K562 (cell line): ENCODE measurements around the gene MRPL2. TPM values are rescaled to one million over a fixed set of nuclear protein-coding genes. Genes with fewer than 3 reads are reported as not detected.
A peak's percentile ranks its signal among the peaks of the same experiment; 100 is the strongest.

ENCODE experiments used
- ATAC-seq: fragments of 200-7000 bp; cut with Tn5 transposase; 3 replicates; pipeline ENCODE4 v1.9.1; 2020; ENCODE audit warnings: moderate library complexity
- BruUV-seq: library from RNA; stranded (reverse); fragments of 400-500 nt; replicated peaks from 2 replicates; lab custom pipeline; 2021; lab: Mats Ljungman, UMichigan
- CTCF ChIA-PET: fragments of 300-600 bp; formaldehyde crosslinking; extraction: SDS; loops from one replicate; lab custom pipeline; 2021; ENCODE audit warnings: low intra/inter-chr PET ratio; lab: Yijun Ruan, JAX
- POLR2A ChIA-PET: fragments of 300-600, 350-650 bp; sonication (Branson Sonifier 250); formaldehyde crosslinking; extraction: SDS; loops from one replicate; lab custom pipeline; 2021; ENCODE audit warnings: antibody characterized with exemption, inconsistent platforms; lab: Yijun Ruan, JAX
- DNase-seq, 4 experiments: peaks; one replicate each; pipeline versions ENCODE4 v3.0.0 to v3.0.0-alpha.2; 2011 to 2018; ENCODE audit warnings: low spot score in 3 of 4, mixed read lengths in 3 of 4; ENCODE audit errors: extremely low read depth in 1 of 4
- FAIRE-seq: peaks from 2 replicates; lab custom pipeline; 2011; peaks lifted over from hg19 to GRCh38; lab: Jason Lieb, UNC
- H2AFZ ChIP-seq: 2 replicates; pipeline ENCODE4 v1.6.0; 2011; ENCODE audit warnings: low read depth, low read length, control low read depth, inconsistent platforms
- H3K27ac ChIP-seq: fragments of 200-600 bp; 3 replicates; pipeline ENCODE4 v1.8.0; 2011; ENCODE audit warnings: low read depth, mild to moderate bottlenecking, control low read depth, inconsistent platforms, low read length, moderate library complexity, mixed read lengths; ENCODE audit errors: extremely low read depth
- H3K27me3 ChIP-seq, 2 experiments: fragments of 300-600 bp in 1 of 2; 2 replicates in 1 of 2; 3 replicates in 1 of 2; pipeline versions ENCODE4 v1.6.0 to v1.8.0; 2011; ENCODE audit warnings: inconsistent platforms in 2 of 2, low read length in 2 of 2, mild to moderate bottlenecking in 1 of 2, mixed read lengths in 1 of 2, moderate library complexity in 1 of 2; ENCODE audit not compliant: control insufficient read depth in 2 of 2, insufficient read depth in 2 of 2
- H3K36me3 ChIP-seq: fragments of 300-600 bp; 3 replicates; pipeline ENCODE4 v1.8.0; 2011; ENCODE audit warnings: mild to moderate bottlenecking, low read length, inconsistent platforms; ENCODE audit not compliant: control insufficient read depth, insufficient read depth
- H3K4me1 ChIP-seq, 2 experiments: fragments of 200-600 bp in 1 of 2; replicated peaks in 1 of 2; 2 replicates in 1 of 2; 3 replicates in 1 of 2; pipeline versions ENCODE4 v1.5.1 to v1.8.0; 2011; ENCODE audit warnings: inconsistent platforms in 2 of 2, low read length in 2 of 2, mild to moderate bottlenecking in 1 of 2, mixed read lengths in 1 of 2, moderate library complexity in 1 of 2; ENCODE audit not compliant: control insufficient read depth in 2 of 2, insufficient read depth in 2 of 2
- H3K4me2 ChIP-seq: 2 replicates; pipeline ENCODE4 v1.6.1; 2011; ENCODE audit warnings: low read length, control low read depth, inconsistent platforms, mixed read lengths; ENCODE audit not compliant: insufficient read depth
- H3K4me3 ChIP-seq: fragments of 200-600 bp; sonication (generic), shearing (Covaris generic); 2 replicates; pipeline ENCODE4 v1.5.1; 2016; ENCODE audit warnings: control low read depth, inconsistent platforms
- H3K79me2 ChIP-seq: fragments of 200-600 bp; 3 replicates; pipeline ENCODE4 v1.8.0; 2011; ENCODE audit warnings: low read length, inconsistent platforms; ENCODE audit not compliant: control insufficient read depth, insufficient read depth
- H3K9ac ChIP-seq, 2 experiments: 2 replicates each; pipeline versions ENCODE4 v1.6.0 to v1.6.1; 2011; ENCODE audit warnings: low read depth in 2 of 2, low read length in 2 of 2, control low read depth in 1 of 2, inconsistent platforms in 1 of 2, mild to moderate bottlenecking in 1 of 2, mixed read lengths in 1 of 2; ENCODE audit not compliant: insufficient read depth in 1 of 2
- H3K9me1 ChIP-seq: one replicate; pipeline ENCODE4 v1.6.0; 2011; ENCODE audit warnings: inconsistent platforms, mild to moderate bottlenecking, low read length, moderate library complexity; ENCODE audit not compliant: control insufficient read depth, insufficient read depth
- H3K9me3 ChIP-seq: replicated peaks from 2 replicates; pipeline ENCODE4 v1.5.1; 2011; ENCODE audit warnings: low read depth, low read length, inconsistent platforms; ENCODE audit not compliant: control insufficient read depth, insufficient read depth
- H4K20me1 ChIP-seq: replicated peaks from 2 replicates; pipeline ENCODE4 v1.6.1; 2011; ENCODE audit warnings: low read length, inconsistent platforms, mixed read lengths; ENCODE audit not compliant: control insufficient read depth, insufficient read depth
- CBFA2T2 ChIP-seq: fragments of 450-650 bp; conservative IDR thresholded peaks from 2 replicates; pipeline ENCODE4 v1.6.1; 2017; ENCODE audit warnings: mild to moderate bottlenecking
- CBFA2T3 ChIP-seq: fragments of 450-650 bp; IDR thresholded peaks from 2 replicates; pipeline ENCODE4 v1.6.1; 2017
- FOXK1 ChIP-seq: sonication (generic); formaldehyde crosslinking; IDR thresholded peaks from 2 replicates; pipeline ENCODE4 v1.8.0; 2022; ENCODE audit warnings: missing genetic modification reagents, mild to moderate bottlenecking, borderline replicate concordance
- OTX1 ChIP-seq: fragments of 450-650 bp; formaldehyde crosslinking; IDR thresholded peaks from 2 replicates; pipeline ENCODE4 v1.4.0; 2022; ENCODE audit warnings: mild to moderate bottlenecking
- RHOXF2B ChIP-seq: fragments of 250-450 bp; sonication (Bioruptor Pico); conservative IDR thresholded peaks from 2 replicates; pipeline ENCODE4 v1.5.1; 2021
- SNIP1 ChIP-seq: fragments of 450-650 bp; IDR thresholded peaks from 2 replicates; pipeline ENCODE4 v1.7.1; 2017; ENCODE audit warnings: low read depth, mild to moderate bottlenecking
- TAF15 ChIP-seq: fragments of 200-400 bp; formaldehyde crosslinking; IDR thresholded peaks from 2 replicates; pipeline ENCODE4 v1.6.1; 2017; ENCODE audit warnings: mild to moderate bottlenecking, low read depth, low read length, moderate library complexity
- ZNF277 ChIP-seq: fragments of 250-450 bp; sonication (Bioruptor Pico); IDR thresholded peaks from 2 replicates; pipeline ENCODE4 v1.8.0; 2022; ENCODE audit warnings: inconsistent platforms, mild to moderate bottlenecking, moderate library complexity, borderline replicate concordance
- ZNF395 ChIP-seq: fragments of 200-800 bp; sonication (Bioruptor generic); IDR thresholded peaks from 2 replicates; pipeline ENCODE4 v1.6.1; 2017; ENCODE audit warnings: missing genetic modification characterization, missing compliant biosample characterization
- WGBS: fragments of 100-300 bp; shearing (Covaris generic); methylation state at CpG from one replicate; pipeline ENCODE4 v1.1.6; 2016; ENCODE audit warnings: low coverage, mixed read lengths; ENCODE audit not compliant: insufficient coverage; ENCODE audit errors: missing lambda C conversion rate; 5-methylcytosine and 5-hydroxymethylcytosine counted together
- in situ Hi-C: fragments of 300-500 bp; cut with MboI; formaldehyde crosslinking; loops from 4 replicates; pipeline ENCODE4 v1.15.0; 2018; ENCODE audit warnings: inconsistent platforms, mixed read lengths
- intact Hi-C: fragments of 100-400 bp; cut with micrococcal nuclease; formaldehyde crosslinking; loops from 2 replicates; pipeline ENCODE4 v1.14.2; 2022
- polyA plus RNA-seq, 8 experiments: library from polyadenylated mRNA; depleted of rRNA in 4 of 8; stranded (reverse) in 5 of 8; unstranded in 3 of 8; fragments of >200 nt; fragmentation: Nextera tagmentation in 2 of 8; fragmentation: Illumina TruSeq in 1 of 8; extraction: Ambion mirVana in 2 of 8; extraction: Trizol in 1 of 8; gene quantifications; 2 replicates each; pipeline versions ENCODE4 v1.2.1 to v1.2.3, GENCODE V29; 2011 to 2014; ENCODE audit warnings: inconsistent platforms in 1 of 8, missing spikeins in 1 of 8
- total RNA-seq, 7 experiments: library from RNA; depleted of rRNA in 6 of 7; stranded (reverse); fragments of >200 nt in 6 of 7; fragmentation: Illumina TruSeq in 2 of 7; extraction: Trizol in 2 of 7; gene quantifications; 2 replicates each; pipeline versions ENCODE4 v1.2.1 to v1.2.3, GENCODE V29; 2011 to 2021; ENCODE audit warnings: low replicate concordance in 1 of 7
- TF ChIP-seq, protein P1 (sequence below): fragments of 450-650 bp; conservative IDR thresholded peaks from 2 replicates; pipeline ENCODE4 v1.6.1; 2016; ENCODE audit warnings: missing genetic modification characterization, low read depth, mild to moderate bottlenecking, missing compliant biosample characterization, moderate library complexity

MRPL2 gene
- total and polyA plus RNA-seq, 9 of the 15 experiments (the other 6 are each of a cell fraction or from before 2014, with no cell fraction given): 63.1 to 262 (median 121) TPM

DNA sequence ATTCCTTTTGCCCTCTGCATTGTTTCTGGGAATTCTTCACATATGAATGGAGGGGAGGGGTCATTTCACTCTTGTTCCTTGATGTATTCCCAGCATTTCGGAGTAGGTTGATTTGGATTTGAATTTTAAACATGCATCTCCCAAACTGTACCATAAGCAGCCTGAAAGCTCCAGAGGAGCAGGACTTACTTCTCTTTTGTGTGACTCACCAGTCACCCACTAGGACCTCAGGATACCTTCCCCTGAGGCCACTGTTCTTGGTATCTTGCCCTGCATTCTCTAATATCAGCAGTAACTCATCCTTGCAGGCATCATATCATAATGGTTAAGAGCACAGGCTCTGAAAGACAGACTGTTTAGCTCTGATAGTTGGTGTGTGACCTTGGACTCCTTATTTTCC is 703 bp downstream of the MRPL2 start:
- Histone ChIP-seq H3K36me3 (peaks cover 46% of the 10 kb centered on the region), H4K20me1 (no peaks in the 10 kb centered on the region), H3K4me3 (peak overlapping the region; percentile 88), H3K9ac (peak overlapping the region; percentile 96 to 97), H3K79me2 (peaks cover 24% of the 10 kb centered on the region), H2AFZ (no peak overlapping the region), H3K9me1 (no peaks in the 10 kb centered on the region), H3K4me1 (peaks cover 22% of the 10 kb centered on the region in 2 experiments), H3K27me3 (no peaks in the 10 kb centered on the region), H3K4me2 (peak overlapping the region; percentile 96), H3K27ac (peak overlapping the region; percentile 96), H3K9me3 (no peaks in the 10 kb centered on the region)
- intact Hi-C loops: loop anchor here (2.0 kb wide), 1 partner anchor 44 kb away; the partner anchor contains the start of gene KLHDC3
- FAIRE-seq (peak; percentile 19), DNase-seq (no peak), ATAC-seq (no peak)
- ChIA-PET CTCF (no interaction called here), POLR2A (interaction anchor here (0.6 to 2.4 kb wide), 7 partner anchors 19 to 116 kb away, joined by 3 to 10 read pairs (median 3); partner anchors contain the start of gene RRP36)
- TF ChIP-seq OTX1 (CRISPR knock-in tag): no peak
- TF ChIP-seq, protein P1, sequence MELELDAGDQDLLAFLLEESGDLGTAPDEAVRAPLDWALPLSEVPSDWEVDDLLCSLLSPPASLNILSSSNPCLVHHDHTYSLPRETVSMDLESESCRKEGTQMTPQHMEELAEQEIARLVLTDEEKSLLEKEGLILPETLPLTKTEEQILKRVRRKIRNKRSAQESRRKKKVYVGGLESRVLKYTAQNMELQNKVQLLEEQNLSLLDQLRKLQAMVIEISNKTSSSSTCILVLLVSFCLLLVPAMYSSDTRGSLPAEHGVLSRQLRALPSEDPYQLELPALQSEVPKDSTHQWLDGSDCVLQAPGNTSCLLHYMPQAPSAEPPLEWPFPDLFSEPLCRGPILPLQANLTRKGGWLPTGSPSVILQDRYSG (tag): no peak
- TF ChIP-seq SNIP1: no peak
- TF ChIP-seq CBFA2T3: peak; percentile 48
- TF ChIP-seq RHOXF2B: no peak
- TF ChIP-seq ZNF395: 0 out of 2 replicates have a peak, but pooled peaks have one; percentile 14
- TF ChIP-seq TAF15: no peak
- 0 out of 2 replicates have a peak, but pooled peaks have one; percentile 66 for TF ChIP-seq FOXK1
- peak; percentile 29; the same call in 1 of the 2 replicates for TF ChIP-seq CBFA2T2
- TF ChIP-seq ZNF277 (CRISPR knock-in tag): no peak
- in situ Hi-C loops: no loop called here
- BruUV-seq: no TSS peak
- 6% methylated on average over 1 of the region's 1 CpG for WGBS
